RWPE2 (cell line): ENCODE results near the gene RNMT.
A peak's percentile ranks its signal among the peaks of the same experiment; 100 is the strongest.

Experiments used
- ATAC-seq: fragments of 200-7000 bp; cut with Tn5 transposase; 3 replicates; pipeline ENCODE4 v1.9.1; 2021; ENCODE audit warnings: low read depth
- DNase-seq: peaks from one replicate; pipeline ENCODE4 v3.0.0-alpha.2; 2020; ENCODE audit warnings: low spot score
- H3K27ac ChIP-seq: fragments of 450-650 bp; 2 replicates; pipeline ENCODE4 v1.5.1; 2017; ENCODE audit warnings: mild to moderate bottlenecking; ENCODE audit not compliant: poor library complexity, severe bottlenecking
- H3K27me3 ChIP-seq: fragments of 250-450 bp; sonication (Bioruptor Pico); 2 replicates; pipeline ENCODE4 v1.5.1; 2021; ENCODE audit warnings: mild to moderate bottlenecking, moderate library complexity; ENCODE audit not compliant: insufficient read depth, poor library complexity, severe bottlenecking
- H3K36me3 ChIP-seq: fragments of 250-450 bp; sonication (Bioruptor Pico); 2 replicates; pipeline ENCODE4 v1.5.1; 2020; ENCODE audit warnings: low read depth, mild to moderate bottlenecking, moderate library complexity
- H3K4me1 ChIP-seq: fragments of 250-450 bp; sonication (Bioruptor Pico); 2 replicates; pipeline ENCODE4 v1.5.1; 2021; ENCODE audit warnings: mild to moderate bottlenecking, moderate library complexity; ENCODE audit not compliant: insufficient read depth, poor library complexity, severe bottlenecking
- H3K4me3 ChIP-seq: fragments of 250-450 bp; sonication (Bioruptor Pico); 2 replicates; pipeline ENCODE4 v1.5.1; 2021; ENCODE audit warnings: mild to moderate bottlenecking, moderate library complexity; ENCODE audit not compliant: severe bottlenecking
- H3K9me3 ChIP-seq: fragments of 250-450 bp; sonication (Bioruptor Pico); 2 replicates; pipeline ENCODE4 v1.5.1; 2021; ENCODE audit warnings: mild to moderate bottlenecking, moderate library complexity; ENCODE audit not compliant: severe bottlenecking
- TF ChIP-seq, protein P1 (sequence below): fragments of 450-650 bp; IDR thresholded peaks from one replicate; pipeline ENCODE4 v1.5.1; 2017; ENCODE audit warnings: mild to moderate bottlenecking, moderate library complexity; ENCODE audit not compliant: poor library complexity, severe bottlenecking

The RNMT gene

DNA sequence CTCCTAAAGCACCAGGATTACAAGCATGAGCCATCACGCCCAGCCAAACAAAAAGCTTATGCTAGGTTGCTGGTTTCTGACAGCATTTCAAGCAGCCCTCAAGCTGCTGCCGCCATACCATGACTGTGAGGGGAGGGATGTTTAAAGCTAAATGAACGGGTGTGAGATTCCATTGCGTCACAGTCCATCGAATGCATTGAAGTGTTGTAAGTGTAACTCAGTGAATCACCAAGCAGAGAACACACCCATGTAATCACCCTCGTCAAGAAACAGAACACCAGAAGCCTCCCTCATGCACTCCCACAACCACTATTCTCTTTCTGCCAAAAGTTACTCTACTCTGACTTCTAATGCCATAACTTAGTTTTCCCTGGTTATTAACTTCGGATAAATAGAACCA, 64.7 kb downstream of the RNMT start:
- ATAC-seq (peak; percentile 99), DNase-seq (no peak)
- H3K27me3 ChIP-seq, result no peaks in the 10 kb centered on the region
- no peaks in the 10 kb centered on the region for H3K36me3 ChIP-seq
- no peak overlapping the region for H3K27ac ChIP-seq
- TF ChIP-seq, protein P1, sequence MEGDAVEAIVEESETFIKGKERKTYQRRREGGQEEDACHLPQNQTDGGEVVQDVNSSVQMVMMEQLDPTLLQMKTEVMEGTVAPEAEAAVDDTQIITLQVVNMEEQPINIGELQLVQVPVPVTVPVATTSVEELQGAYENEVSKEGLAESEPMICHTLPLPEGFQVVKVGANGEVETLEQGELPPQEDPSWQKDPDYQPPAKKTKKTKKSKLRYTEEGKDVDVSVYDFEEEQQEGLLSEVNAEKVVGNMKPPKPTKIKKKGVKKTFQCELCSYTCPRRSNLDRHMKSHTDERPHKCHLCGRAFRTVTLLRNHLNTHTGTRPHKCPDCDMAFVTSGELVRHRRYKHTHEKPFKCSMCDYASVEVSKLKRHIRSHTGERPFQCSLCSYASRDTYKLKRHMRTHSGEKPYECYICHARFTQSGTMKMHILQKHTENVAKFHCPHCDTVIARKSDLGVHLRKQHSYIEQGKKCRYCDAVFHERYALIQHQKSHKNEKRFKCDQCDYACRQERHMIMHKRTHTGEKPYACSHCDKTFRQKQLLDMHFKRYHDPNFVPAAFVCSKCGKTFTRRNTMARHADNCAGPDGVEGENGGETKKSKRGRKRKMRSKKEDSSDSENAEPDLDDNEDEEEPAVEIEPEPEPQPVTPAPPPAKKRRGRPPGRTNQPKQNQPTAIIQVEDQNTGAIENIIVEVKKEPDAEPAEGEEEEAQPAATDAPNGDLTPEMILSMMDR, result no peak
- peaks cover 10% of the 10 kb centered on the region for H3K4me1 ChIP-seq
- no peak overlapping the region for H3K4me3 ChIP-seq
- H3K9me3 ChIP-seq, result no peaks in the 10 kb centered on the region

DNA sequence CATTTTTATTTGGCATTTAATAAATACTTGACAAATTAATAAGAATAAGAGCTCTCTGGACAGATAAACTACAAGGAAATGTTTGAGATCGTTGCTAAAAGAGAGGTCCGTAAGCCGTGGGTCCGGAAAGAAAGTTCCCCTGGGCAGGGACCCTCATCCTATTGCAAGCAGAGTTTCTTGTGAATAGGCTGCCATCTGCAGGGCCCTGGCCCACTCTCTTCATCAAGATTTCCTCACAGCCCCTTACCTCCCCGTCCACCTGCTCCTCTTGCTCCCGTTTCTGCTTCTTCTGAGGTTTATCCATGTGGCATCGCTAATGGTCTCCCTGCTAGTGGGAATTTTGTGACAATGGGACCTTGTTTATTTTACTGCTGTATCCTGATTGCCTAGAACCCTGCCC, 67.3 kb downstream of the RNMT start:
- TF ChIP-seq, protein P1, result no peak
- no peaks in the 10 kb centered on the region for H3K27me3 ChIP-seq
- H3K36me3 ChIP-seq, result no peaks in the 10 kb centered on the region
- peaks cover 27% of the 10 kb centered on the region for H3K4me1 ChIP-seq
- ATAC-seq (no peak), DNase-seq (no peak)
- H3K9me3 ChIP-seq, result no peaks in the 10 kb centered on the region
- no peak overlapping the region for H3K27ac ChIP-seq
- no peak overlapping the region for H3K4me3 ChIP-seq

DNA sequence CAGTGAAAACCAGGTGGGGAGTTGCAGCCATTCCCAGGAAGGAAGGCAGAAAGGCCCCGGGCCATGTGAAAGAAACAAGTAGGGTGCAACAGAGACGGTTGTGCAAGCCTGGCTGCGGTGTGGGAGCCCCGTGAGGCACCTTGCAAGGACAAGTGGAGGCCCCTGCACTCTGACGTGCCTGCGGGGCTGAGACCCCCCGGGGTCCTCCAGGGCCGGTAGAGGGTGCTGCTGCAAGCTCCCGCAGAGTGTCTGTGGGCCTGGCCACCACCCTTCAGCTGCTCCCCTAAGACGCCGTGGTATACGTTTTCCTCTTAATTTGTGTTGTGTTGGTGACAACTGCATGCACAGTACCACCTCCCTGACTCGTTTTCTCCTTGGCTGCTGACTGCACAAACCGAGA, 70.0 kb downstream of the RNMT start:
- no peaks in the 10 kb centered on the region for H3K27me3 ChIP-seq
- no peak for ATAC-seq
- no peak for DNase-seq
- peak overlapping the region; percentile 95 for H3K27ac ChIP-seq
- no peak overlapping the region for H3K4me3 ChIP-seq
- TF ChIP-seq, protein P1, result no peak
- H3K36me3 ChIP-seq, result no peaks in the 10 kb centered on the region
- no peaks in the 10 kb centered on the region for H3K9me3 ChIP-seq
- peaks cover 23% of the 10 kb centered on the region for H3K4me1 ChIP-seq

DNA sequence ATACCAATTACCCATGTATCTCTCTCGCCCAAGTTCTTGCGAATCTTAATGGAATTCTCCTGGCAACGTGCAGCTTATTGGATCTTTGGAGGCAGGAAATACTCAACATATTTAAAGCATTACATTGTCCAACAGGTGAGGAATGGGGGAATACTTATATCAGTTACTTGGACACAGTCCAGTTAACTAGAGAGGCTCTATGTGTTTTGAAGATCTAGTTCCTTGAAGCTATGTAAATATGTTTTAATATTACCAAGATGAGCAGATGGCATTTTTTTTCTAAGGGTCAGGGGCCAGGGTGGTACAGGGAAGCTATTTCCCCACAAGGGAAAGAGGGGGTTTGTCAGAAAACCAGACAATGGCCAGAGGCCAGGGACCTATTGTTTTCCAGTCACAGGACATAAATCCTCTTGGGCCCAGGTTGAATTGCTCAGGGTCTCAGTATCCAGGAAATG, 70.7 kb downstream of the RNMT start:
- Histone ChIP-seq H3K4me1 (peaks cover 21% of the 10 kb centered on the region), H3K36me3 (no peaks in the 10 kb centered on the region), H3K27ac (peak overlapping the region; percentile 95), H3K27me3 (no peaks in the 10 kb centered on the region), H3K4me3 (no peak overlapping the region), H3K9me3 (no peaks in the 10 kb centered on the region)
- TF ChIP-seq, protein P1, result no peak
- ATAC-seq, result peak; percentile 79
- DNase-seq, result no peak

DNA sequence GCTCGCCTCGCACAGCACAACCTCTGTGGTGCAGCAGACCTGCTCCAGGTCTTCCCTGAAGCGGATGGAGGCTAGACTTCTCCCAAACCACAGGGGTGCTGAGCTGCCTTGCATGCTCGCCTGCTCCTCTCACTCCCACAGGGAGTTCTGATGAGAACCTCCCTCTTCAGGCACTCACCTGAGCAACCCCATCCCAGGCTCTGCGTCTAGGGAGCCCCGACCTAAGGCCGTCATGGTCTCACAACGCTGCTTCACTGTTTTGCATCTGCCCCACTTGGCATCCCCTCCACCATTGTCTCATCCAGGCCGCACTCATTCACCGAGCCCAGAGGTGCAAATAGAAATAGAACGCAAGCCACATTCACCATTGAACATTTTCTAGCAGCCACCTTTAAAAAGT, 72.9 kb downstream of the RNMT start:
- Histone ChIP-seq H3K9me3 (no peaks in the 10 kb centered on the region), H3K36me3 (no peaks in the 10 kb centered on the region), H3K27me3 (no peaks in the 10 kb centered on the region), H3K4me3 (no peak overlapping the region), H3K27ac (no peak overlapping the region), H3K4me1 (peaks cover 21% of the 10 kb centered on the region)
- no peak for DNase-seq
- TF ChIP-seq, protein P1, result no peak
- ATAC-seq, result no peak
